ENCODE results near the gene SHMT2.

Gene SHMT2

DNA sequence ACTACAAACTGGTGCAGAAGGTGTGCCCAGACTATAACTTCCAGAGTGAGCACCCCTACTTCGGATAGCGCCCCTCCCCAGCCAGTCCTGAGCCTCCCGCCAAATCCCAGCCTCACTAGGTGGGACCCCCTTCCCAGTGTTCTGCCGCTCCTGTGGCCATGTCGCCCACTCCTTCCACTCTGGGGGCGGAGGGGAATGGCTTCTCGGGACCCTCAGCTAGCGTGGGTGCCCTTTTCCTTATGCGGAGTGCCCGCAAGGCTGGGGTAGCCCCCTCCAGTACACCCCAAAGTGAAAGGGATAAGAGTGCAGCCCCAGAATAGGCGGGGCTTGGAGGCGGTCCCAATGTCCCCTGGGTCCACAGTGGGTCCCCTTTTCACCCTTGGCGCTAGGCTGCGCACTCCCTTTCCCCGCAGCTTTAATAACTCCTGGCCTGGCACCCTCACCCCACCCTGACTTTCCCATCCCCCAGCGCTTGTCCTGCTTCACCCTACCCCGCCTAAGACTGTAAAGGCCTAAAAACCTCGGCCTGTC lies 3.8 kb upstream of the SHMT2 start:
- no peak for DNase-seq (ENCODE audit: low read depth, low spot score)

DNA sequence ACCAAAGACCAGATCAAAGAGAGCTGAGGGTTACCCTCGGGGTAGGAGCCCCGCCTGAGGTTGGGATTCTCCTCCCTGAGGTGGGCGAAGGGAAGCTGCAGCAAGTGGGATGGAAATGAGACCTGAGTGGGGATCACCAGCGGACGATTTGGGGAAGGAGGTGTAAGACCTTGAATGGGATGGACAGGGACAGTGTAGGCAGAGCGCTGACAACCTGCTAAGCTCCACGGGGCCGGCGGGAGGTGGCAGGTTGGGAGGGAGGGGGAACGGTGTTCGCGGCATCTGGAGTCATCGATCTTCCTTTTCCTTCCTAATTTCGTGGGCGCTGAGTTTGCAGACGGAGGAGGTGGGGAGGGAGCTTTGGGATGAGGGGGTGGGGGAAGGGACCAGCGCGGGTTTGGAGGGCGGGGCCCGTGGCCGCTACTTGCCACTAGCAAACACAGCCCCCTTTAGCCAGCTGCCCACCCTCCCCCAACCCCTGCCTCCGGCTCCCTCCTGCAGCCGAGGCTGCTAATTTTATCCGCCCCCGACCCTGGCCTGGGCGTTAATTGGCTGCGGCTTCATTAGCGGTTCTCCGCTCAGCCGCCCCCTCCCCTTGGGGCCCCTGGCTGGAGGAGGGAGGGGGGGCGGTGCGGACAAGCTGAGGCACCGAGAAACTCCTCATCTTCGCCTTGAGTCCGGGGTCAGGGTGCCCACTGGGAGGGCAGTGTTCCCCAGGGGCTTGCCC lies 2.8 kb upstream of the SHMT2 start:
- no peak for DNase-seq (ENCODE audit: low read depth, low spot score)

DNA sequence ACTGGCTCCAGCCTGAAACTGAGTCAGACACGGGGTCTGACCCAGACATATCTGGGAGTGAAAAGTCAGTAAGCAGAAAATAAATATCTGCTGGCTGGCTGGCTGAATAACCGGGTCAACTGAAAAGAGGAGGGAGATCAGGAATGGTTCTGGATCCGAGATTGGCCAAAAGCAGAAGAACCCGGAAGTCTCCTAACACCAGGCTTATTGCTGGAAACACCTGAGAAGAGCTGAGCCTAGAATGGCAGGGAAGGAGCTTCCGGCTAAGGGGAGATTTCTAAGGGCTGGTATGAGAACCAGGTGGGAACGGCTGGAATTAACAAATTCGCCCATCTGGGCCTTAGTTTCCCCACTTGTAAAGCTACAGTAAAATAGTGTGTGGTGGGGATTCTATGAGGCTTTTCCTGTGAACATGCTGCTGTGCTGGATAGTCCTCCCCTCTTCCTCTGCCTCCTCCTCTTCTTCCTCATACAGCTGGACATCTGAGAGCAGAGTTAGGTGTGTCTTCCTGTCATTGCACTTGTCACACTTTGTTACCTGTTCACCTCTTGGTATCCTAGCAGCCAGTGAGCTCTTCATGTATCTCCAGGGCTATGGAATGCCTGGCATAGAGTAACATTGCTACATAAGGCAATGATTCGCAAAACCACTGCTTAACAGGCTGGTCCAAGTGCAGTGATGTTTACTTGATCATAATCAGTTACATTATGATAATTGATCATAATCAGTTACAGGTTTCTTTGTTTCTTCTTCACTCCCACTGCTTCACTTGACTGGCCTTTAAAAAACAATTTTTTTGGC lies 2.0 kb upstream of the SHMT2 start:
- DNase-seq (ENCODE audit: low read depth, low spot score), result no peak

DNA sequence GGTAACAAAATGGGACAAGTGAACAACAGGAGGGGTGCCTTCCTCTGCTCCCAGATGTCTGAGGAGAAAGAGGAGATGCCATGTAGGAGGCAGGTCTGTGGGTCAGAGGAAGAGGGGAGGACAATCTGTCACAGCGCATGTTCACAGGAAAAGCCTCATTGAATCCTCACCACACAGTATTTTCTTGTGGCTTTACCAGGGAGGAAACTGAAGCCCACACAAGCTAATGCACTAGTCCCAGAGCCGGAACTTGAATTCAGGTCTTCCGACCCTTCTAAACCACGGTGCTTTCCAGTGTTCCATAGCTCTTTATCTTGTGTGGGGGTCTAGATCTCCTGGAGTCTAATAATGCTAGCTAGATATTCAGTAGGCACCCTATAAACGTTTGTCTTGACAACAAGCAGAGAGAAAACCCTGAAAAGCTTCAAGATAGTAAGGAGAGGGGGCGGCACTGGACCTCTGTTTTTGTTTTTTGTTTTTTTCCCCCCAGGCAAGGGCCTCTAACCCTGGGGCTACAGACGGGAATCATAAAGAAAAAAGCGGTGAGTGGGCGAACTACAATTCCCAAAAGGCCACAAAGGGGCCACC lies 371 bp upstream of the SHMT2 start:
- no peak for DNase-seq (ENCODE audit: low read depth, low spot score)

DNA sequence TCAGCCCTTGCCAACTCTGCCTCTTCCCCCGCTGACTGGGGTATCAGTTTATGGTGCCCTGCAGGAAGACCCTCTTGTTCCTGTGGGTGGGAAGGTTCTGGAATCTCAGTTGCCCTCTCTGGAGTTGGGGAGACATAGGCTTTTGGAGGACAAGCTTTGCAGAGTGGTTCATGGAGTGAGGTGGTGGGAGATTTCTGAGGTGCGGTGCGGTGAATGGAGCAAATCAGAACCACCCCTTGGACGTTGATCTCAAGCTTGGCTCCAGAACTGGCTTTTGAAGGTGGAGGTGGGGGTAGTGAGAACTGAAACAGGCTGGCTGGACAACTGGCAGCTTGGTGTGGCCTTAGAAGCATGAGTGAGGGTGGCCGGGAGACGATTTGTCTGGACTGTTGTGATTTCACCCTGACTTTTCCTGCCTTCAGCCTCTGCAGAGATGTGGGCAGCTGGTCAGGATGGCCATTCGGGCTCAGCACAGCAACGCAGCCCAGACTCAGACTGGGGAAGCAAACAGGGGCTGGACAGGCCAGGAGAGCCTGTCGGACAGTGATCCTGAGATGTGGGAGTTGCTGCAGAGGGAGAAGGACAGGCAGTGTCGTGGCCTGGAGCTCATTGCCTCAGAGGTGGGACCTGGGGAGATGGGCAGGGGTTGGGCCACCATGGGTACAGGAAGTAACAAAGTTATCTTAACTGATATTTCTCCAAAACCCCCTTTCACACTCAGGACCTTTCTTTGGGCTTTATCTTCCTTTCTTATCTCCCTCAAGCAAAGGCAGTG lies 1.1 kb downstream of the SHMT2 start:
- no peak for DNase-seq (ENCODE audit: low read depth, low spot score)

DNA sequence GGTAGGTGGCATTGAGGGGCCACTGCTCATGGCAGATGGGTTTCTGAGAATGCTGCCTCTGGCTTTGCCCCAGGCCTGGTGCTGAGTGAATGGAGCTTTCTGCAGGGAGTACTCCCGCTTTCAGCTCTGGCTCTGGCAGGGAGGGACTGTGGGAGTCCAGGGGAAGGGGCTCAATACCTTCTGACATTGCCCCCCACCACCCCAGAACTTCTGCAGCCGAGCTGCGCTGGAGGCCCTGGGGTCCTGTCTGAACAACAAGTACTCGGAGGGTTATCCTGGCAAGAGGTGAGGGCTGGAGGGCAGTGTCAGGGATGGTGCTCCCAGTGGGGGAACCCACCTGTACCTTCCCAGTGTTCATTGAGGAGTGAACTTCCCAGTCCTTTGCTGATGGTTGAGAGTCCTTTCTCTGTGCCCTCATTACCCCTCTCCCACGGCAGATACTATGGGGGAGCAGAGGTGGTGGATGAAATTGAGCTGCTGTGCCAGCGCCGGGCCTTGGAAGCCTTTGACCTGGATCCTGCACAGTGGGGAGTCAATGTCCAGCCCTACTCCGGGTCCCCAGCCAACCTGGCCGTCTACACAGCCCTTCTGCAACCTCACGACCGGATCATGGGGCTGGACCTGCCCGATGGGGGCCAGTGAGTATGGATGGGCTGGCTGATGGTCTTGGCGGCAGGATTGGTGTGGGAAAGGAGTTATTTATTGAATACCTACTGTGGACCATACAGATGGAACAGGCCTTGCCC lies 1.9 kb downstream of the SHMT2 start:
- no peak for DNase-seq (ENCODE audit: low read depth, low spot score)

DNA sequence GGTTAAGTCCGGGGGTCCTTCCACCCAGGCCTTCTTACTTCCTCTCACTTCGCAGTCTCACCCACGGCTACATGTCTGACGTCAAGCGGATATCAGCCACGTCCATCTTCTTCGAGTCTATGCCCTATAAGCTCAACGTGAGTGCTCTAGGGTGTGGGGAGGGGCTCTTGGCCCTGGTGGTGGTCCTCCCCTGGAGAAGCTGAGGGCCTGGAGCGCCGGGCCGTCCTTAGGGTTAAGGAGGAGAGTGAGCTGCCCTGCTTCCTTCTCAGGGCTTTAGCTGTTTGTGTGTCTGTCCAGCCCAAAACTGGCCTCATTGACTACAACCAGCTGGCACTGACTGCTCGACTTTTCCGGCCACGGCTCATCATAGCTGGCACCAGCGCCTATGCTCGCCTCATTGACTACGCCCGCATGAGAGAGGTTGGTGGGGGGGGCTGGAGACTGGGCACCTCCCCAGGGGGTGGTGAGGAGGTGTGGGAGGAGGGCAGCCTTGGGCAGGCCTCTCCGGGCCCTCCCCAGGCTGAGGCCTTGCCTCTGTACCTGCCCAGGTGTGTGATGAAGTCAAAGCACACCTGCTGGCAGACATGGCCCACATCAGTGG lies 2.7 kb downstream of the SHMT2 start:
- DNase-seq (ENCODE audit: low read depth, low spot score), result no peak

DNA sequence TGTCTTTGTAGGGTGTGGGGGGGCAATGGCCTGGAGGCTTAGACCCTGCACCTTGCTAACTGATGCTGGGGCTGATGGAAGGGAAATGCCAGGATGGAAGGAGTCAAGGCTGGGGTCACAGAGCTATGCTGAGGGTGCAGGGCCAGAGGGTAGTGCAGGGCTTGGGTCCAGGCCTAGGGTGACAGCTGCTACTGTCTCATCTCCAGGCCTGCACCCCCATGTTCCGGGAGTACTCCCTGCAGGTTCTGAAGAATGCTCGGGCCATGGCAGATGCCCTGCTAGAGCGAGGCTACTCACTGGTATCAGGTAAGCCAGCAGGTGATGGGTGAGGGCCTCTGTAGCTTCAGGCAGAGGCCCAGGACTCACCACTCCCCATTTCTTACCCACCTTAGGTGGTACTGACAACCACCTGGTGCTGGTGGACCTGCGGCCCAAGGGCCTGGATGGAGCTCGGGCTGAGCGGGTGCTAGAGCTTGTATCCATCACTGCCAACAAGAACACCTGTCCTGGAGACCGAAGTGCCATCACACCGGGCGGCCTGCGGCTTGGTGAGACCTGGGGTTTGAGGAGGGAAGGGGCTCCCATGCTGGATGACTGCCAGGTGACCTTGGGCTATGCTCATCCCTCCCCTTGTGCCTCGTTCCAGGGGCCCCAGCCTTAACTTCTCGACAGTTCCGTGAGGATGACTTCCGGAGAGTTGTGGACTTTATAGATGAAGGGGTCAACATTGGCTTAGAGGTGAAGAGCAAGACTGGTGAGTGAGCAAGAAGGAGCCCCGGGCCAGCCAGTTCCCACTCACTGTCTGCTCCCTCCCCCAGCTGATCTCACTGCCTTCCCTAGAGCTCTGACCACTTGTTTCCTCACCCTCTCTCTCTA lies 4.1 kb downstream of the SHMT2 start:
- DNase-seq (ENCODE audit: low read depth, low spot score), result no peak

DNA sequence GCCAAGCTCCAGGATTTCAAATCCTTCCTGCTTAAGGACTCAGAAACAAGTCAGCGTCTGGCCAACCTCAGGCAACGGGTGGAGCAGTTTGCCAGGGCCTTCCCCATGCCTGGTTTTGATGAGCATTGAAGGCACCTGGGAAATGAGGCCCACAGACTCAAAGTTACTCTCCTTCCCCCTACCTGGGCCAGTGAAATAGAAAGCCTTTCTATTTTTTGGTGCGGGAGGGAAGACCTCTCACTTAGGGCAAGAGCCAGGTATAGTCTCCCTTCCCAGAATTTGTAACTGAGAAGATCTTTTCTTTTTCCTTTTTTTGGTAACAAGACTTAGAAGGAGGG lies 4.7 kb downstream of the SHMT2 start:
- DNase-seq (ENCODE audit: low read depth, low spot score), result no peak

DNA sequence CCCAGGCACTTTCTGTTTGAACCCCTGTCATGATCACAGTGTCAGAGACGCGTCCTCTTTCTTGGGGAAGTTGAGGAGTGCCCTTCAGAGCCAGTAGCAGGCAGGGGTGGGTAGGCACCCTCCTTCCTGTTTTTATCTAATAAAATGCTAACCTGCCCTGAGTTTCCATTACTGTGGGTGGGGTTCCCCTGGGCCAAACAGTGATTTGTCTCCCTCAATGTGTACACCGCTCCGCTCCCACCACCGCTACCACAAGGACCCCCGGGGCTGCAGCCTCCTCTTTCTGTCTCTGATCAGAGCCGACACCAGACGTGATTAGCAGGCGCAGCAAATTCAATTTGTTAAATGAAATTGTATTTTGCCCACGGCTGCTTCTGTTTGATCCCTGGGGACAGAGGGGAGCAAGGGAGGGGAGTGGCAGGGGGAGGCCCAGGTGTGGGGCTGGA lies 5.1 kb downstream of the SHMT2 start:
- DNase-seq (ENCODE audit: low read depth, low spot score), result no peak

DNA sequence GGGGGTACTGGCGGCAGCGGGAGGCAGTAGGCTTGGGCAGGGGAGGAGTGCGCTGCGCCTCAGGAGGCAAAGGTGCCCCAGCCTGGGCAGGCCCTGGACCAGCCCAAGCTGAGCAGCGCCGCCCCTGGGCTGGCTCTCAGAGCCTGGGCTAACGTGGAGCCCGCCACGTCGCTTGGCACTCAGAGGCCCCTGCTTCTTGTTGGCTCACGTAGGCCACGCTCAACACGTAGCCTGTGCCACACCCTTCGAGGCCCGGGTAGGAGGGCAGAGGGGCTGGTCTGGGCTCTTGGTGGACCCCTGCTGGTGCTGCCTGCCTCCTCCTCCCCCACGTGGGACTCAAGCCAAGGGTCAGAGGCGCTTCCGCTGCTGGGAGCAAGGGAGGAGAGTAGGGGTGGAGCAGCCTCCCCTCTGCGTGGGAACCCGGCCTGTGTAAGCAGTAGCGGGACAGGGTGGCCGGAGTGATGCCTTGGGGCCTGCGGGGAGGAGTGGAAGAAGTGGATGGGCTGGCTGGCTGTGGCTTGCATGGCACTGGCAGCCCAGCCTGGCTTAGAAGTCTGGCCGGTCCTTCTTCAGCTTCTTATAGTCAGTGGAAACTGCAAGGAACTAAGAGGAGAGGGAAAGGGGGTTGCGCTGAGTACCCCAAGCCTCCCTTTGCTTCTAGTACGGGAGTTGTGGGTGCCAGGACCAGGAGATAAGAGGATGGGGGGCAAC lies 5.7 kb downstream of the SHMT2 start:
- DNase-seq (ENCODE audit: low read depth, low spot score), result no peak

DNA sequence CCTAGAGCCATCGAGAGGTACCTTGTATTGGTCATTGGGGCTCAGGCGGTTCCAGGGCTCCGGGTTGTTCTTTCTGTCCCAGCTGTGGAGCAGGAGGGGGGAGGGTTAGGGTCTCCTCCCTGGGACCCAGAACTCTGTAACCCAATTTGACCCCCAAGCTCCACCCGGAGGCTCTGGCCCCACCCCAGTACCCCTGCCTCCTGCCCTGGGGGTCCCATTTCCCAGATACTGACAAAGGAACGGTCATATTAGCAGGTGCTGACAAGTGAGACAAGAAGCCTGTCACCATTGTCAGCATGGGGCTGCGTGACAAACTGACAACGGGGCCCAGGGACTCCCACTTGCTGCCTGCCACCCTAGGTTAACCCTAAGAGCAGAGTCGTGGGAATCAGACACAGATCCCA lies 6.2 kb downstream of the SHMT2 start:
- DNase-seq (ENCODE audit: low read depth, low spot score), result no peak

DNA sequence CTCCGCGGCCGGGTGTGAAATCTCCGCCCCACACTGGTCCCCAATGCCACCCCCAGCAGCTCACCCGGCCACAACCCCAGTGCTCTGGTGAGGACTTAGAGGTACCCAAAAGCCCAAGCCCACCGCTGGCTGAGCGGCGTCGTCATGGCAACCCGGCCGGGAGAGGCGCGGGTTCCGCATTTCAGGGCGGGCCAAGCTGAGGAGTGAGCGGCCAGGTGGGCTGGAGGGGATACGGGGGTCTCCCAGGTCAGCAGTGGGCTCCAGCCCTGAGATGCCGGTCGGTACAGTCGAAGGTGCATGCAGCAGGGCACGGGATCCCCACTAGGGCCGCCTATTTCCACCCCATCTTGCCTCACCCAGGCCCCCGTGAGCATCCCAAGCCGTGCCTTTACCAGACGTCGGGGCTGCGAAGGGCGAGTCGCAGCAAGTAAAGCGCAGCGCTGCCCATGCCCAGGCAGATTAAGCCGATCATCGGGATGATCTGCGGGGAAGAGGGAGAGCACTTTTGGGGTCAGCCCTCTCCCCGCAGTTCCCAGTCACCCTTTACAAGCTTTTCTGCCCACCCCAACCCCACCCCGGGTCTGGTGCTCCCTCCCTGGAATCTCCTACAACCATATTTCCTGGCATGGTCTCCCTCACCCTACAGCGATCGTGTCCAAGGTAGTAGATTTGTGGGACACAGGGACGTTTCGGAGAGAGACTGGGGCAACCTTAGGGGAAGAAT lies 6.9 kb downstream of the SHMT2 start:
- DNase-seq (ENCODE audit: low read depth, low spot score), result no peak

DNA sequence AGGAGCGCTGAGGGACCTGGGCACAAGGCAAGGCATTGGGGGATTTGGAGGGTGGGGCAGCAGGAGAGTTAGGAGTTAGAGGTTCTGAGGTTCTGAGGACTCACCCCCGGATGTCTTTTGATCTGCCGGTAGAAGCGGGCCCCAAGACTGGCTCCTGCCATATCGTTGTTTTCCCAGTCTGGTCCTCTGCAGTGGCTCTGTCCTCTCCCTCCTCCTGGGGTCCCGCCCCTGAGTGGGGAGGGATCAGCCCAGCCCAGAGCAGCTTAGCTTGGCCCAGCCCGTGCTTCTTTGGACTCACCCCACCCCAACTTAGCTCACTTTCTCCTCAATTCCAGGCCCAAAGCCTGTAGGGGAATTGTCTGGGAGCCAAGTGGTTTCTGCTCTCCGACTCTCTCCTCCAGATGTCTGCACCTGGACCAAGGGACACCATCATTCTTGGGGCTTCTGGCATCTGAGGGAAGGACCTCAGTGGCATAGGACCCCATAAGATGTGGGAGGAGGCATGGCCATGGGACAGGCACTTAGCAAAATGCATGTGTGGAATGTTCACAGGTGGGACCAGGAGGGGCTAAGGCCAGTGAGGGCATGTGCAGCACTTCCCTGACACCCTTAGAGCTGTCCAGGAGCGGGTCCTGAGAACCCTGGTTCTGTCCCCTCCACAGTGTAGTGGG lies 7.5 kb downstream of the SHMT2 start:
- no peak for DNase-seq (ENCODE audit: low read depth, low spot score)

DNA sequence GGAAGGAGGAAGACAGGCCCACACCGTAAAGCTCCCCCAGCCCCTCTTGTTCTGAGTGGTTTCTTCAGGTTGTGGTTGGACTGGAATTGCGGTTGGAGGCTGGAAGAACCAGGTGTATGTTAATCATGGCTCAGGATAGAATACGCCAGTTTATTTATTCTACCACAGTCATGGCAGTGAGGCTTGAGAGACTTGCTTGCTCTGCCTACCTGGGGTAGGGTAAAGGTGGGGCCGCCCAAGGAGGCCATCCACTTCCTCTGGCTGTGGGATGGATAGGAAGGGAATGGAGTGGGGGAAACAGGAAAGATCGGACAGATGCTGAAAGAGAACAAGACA lies 8.1 kb downstream of the SHMT2 start:
- no peak for DNase-seq (ENCODE audit: low read depth, low spot score)

DNA sequence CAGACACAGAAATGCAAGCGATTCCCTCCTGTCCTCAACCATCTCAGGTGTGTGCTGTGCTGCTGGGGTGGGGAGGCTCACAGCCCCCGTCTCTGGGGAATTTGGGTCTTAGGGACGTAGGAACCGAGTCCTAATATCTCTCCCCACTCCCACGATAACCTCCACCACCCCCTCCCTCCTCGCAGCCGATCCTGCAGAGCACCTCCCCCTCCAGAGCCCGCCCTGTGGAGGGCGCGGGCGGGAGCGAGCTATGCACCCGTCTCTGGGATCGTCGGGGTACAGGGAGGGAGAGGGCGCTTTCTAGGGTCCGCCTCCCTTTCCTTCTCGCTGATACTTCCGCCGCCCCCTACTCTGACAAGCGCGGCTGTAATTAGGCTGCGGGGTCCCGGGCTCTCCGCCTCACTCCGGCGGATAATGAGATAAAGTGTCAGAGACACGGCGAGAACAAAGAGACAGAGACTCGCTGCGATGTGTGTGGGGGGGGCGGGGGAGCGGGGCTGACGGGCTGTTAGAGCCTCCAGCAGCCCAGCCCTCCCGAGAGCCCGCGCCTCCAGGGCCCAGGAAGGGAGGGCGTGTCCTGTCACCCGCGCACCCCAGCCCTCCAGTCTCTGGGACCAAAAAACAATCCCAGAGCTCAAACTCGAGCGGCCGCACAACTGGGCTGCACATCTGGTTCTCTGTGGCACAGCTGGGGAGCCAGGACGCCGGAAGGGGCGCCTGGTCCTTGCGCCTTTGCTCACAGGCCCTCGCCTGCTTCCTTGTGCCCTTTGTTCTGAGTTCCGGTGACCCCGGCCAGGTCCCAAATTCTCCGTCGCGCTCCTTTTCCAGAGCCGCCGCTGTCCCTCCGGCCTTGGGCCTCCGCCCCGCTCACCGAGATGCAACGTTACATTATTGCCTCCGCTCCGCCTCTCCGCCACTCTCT lies 8.7 kb downstream of the SHMT2 start:
- DNase-seq (ENCODE audit: low read depth, low spot score), result no peak
